NOMO-1 (cell line): ENCODE results near the gene BMF.
"Not testable (repeated sequence)": the region's sequence is repeated elsewhere in the genome, so short reads cannot be mapped to it uniquely, and the experiment has no call there.

ENCODE experiments used
- DNase-seq, 2 experiments: peaks; one replicate each; lab custom pipeline; 2025; ENCODE audit not compliant: unreplicated experiment in 2 of 2; lab: John Stamatoyannopoulos, UW

Gene BMF, protein sequence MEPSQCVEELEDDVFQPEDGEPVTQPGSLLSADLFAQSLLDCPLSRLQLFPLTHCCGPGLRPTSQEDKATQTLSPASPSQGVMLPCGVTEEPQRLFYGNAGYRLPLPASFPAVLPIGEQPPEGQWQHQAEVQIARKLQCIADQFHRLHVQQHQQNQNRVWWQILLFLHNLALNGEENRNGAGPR

DNA sequence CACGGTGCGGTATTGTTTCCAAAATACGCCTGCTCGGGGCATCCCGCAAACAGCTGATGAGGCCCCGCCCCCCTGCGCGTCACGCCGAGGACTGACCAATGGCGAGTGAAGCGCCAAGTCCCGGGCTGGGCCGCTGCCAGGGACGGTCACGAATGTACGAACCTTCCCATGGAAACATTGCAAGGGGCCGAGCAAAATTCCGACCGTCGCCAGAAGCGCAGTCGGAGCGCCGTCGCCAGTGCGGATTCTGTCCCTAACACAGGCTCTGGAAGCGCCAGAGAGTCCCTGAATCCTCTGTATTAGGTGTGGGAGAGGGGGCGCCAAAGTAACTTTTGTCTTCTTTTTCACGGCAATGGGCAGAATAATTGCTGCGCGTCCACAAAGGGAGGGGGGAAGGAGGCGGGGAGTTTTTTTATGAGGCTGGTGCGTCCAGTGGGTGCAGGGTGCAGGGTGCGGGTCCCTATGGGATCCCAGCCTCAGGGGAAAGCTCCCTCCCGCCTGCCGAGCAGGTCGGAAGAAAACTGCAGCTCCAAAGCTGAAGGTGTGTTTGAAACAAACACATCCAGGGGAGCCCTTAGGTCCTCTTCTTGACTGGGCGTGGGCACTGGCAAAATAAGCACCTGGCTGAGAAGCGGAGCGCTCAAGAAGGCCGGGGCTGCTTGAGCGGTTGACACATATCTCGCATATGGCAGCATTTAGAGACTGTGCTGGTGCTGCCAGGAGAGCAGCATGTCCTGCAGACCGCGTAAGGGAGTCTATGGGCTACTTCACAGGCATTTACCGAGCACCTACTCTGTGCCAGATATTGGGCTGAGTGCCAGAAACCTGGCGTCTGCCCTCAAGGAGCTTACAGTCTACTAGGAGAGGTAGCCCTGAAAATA lies at the start of gene BMF:
BMF (minus strand) TSS at position 25 of the 881 bp plus-strand sequence. CDS start 2,793 bp downstream, outside the sequence.
- peak; percentile 95 to 98 for DNase-seq

- no peak for DNase-seq
Observed at GRCh38 chr15:40157778-40158447, 49.2 kb upstream of the BMF start.

- no peak for DNase-seq
Observed at GRCh38 chr15:40155270-40155910, 46.7 kb upstream of the BMF start.

GRCh38 chr15:40154821-40155220 lies 46.1 kb upstream of the BMF start:
- not testable (repeated sequence) for DNase-seq

- DNase-seq: no peak
Observed at GRCh38 chr15:40151991-40152390, 43.3 kb upstream of the BMF start.

- DNase-seq: no peak
Observed at GRCh38 chr15:40151499-40151898, 42.8 kb upstream of the BMF start.

- DNase-seq: no peak
Observed at GRCh38 chr15:40150163-40150925, 41.7 kb upstream of the BMF start.

GRCh38 chr15:40149339-40149738 lies 40.7 kb upstream of the BMF start:
- DNase-seq: no peak

- no peak for DNase-seq
Observed at GRCh38 chr15:40146037-40146436, 37.4 kb upstream of the BMF start.

- no peak for DNase-seq
Observed at GRCh38 chr15:40142428-40142827, 33.7 kb upstream of the BMF start.

GRCh38 chr15:40138201-40138570 lies 29.5 kb upstream of the BMF start:
- DNase-seq: not testable (repeated sequence)

DNA sequence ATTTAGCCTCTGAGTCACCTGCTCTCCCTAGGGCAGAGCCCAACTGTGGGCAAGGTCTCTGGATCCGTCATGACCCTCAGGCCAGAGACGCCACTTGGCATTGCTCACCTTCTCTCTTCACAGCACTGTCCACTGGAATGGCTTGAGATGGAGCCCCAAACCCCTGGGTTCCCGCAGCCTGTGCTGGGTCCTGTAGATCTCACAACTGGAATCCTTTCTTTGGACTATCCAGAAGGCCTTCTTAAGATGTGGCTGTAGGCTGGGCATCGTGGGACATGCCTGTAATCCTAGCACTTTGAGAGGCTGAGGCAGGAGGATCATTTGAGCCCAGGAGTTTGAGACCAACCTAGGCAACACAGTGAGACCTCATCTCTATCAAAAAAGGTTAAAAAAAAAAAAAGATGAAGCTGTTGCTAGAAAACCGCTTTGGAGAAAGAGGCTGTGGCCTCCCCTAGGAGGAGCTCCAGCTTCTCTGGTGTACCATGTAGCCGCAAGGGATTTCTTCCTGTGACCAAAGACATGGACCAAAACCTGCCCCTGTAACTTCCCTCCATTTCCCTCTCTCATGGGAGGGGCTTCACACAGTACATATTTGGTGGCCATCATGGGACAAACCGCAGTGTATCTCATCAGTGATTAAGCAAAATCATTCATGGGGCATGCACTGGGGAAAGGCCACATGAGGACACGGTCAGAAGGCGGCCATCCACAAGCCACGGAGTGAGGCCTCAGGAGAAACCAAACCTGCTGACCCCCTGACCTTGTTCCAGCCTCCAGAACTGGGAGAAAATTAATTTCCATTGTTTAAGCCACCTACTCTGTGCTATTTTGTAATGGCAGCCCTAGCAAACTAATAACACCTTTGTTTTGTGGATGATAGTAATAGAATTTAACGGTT lies 28.9 kb upstream of the BMF start:
- DNase-seq: no peak

DNA sequence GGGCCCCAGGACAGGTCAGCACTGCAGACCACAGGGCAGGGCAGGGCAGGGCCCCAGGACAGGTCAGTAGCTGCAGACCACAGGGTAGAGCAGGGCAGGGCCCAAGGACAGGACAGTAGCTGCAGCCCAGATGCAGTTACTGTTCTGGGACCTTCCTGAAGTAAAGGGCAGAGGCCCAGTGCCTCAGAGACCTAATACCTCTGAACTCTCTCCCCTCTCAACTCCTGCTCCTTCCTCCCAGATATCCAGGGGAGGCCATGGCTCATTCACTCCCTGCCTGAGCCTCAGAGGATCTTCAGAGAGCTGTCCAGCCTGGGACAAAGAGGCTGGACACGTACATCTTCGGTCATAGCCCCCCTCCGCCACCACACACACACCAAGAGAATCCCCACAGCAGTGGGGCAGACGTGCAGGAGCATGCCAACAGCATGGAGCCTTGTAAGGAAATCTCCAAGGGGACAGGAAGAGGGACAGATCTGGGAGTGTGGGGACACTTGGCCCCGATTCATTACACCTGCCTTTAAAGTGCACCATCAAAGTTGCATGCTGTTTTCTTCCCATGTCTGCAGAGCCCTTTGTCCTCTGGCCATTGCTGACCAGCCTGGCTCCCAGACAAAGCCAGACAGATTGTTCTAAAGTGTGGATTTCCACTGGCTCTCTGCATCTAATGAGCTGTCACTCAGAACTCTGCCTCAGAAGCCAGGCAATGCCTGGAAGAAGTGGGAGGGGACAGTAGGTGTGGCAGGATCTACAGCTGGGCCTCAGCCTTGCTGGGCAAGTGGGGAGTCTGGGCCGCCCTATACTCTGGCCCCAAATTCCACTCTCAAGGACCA lies 28.0 kb upstream of the BMF start:
- no peak for DNase-seq

- DNase-seq: not testable (repeated sequence)
Observed at GRCh38 chr15:40135846-40136450, 27.3 kb upstream of the BMF start.

DNA sequence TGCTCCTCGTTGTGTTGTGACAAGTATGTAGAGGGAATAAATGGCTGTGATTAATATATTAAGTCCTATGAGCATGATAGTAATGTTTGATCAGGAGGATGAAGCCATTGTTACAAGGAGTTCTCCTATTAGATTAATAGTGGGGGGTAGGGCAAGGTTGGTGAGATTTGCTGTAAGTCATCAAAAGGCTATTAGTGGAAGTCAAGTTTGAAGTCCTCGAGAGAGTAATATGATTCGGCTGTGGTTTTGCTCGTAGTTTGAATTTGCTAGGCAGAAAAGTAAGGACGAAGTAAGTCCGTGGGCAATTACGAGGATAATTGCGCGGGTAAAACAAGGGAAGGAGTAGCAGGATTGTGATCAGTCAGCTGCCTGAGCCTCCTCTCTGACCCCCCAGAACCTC lies 26.2 kb upstream of the BMF start:
- DNase-seq: no peak

DNA sequence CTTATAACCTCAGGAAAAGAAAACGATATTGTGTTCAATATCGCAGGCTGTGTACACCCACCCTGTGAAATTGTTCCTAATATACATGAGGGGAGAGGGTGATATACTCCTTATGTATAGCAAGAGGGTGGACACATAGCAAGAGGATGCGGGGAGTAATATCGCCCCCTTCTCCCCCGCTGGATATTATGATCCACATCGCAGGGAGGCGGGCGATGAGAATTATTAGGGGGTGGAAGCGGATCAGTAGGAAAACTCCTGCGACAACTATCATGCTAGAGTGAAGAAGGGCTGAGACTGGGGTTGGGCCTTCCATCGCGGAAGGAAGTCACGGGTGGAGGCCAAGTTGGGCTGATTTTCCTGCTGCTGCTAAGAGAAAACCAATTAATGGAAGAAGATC lies 24.9 kb upstream of the BMF start:
- no peak for DNase-seq

DNA sequence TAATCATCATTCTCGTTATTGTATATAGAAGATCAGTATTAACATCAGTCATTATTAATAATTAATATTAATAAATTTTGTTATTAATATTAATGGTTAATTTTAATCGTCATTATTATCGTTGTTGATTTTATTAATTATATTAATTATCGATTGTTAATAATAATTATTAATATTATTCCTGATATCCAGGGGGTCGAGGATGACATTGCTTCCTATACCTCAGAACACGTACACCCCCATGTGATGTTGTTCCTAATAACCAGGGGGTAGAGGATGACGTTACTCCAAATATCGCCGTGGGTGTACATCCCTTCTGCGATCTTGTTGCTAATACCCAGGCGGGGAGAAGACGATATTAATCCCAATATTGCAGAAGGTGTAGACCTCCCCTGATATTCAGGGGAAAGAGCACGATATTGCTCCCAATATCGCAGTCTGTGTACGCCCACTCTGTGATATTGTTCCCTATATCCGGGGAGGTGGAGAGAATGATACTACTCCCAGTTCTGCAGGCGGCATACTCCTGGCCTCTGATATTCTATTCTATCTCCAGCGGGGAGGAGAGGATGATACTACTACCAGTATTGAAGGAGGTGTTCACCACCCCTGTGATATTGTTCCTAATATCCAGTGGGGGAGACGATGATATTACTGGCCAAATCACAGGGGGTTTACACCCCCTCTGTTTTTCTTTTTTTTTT lies 22.3 kb upstream of the BMF start:
- peak in 1 of 2 experiments; percentile 31 for DNase-seq

- no peak for DNase-seq
Observed at GRCh38 chr15:40130118-40130517, 21.4 kb upstream of the BMF start.
